Stimulated activated CD8-positive, alpha-beta memory T cell treated with anti-CD3 and anti-CD28 coated beads, Interleukin-7, amount 100 ng/mL, for 24 hours (primary cell): ENCODE data around the gene MYEOV.

ENCODE experiments used
- DNase-seq: peaks from one replicate; pipeline ENCODE4 v3.0.0-alpha.2; 2020; ENCODE audit warnings: low read depth

MYEOV gene

DNA sequence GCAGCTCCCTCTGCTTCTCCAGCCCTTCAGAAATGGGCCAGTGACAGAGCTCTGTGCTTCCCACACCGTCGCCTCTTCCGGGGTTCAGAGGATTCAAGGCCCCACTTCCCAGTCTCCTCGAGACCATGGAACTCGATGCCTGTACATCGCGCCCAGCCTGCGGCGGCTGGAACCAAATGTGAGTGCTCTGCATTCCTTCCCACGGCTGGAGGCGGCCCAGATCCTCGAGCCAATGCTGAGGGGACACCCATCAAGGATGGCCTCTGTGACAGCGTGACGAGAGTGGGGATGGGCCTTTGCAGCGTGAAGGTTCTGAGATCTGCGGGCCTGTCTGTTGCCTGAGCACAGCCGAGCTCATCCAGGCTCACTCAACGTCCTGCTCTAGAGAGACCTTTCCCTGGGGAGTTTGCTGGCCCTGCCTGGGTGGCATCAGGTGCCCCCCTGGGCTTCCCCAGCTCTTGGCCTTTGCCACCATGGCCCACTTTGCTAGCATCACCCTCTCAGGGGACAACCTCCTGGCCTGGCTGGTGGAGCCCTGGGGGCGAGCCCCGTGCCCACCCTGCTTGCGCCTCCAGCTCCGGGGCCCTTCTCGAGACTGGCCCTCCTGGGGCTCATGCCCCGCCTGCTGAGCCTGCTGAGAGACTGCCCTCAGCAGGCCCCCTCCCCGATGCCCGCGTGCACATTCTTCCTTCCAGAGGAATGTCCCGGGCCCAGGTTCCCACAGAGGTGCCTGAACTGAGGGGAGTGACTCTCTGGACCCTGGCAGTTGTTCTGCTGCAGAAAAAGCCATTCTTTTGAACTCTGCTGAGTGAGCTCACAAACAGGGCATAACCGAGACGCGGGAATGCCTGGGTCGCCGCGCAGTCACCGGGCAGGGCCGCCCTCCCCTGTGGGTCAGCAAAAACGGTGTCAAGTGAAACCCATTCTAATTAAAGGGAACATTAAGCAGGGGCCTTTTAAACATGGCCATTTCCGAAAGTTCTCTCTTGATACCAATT lies 7.3 kb upstream of the MYEOV start:
- no peak for DNase-seq

DNA sequence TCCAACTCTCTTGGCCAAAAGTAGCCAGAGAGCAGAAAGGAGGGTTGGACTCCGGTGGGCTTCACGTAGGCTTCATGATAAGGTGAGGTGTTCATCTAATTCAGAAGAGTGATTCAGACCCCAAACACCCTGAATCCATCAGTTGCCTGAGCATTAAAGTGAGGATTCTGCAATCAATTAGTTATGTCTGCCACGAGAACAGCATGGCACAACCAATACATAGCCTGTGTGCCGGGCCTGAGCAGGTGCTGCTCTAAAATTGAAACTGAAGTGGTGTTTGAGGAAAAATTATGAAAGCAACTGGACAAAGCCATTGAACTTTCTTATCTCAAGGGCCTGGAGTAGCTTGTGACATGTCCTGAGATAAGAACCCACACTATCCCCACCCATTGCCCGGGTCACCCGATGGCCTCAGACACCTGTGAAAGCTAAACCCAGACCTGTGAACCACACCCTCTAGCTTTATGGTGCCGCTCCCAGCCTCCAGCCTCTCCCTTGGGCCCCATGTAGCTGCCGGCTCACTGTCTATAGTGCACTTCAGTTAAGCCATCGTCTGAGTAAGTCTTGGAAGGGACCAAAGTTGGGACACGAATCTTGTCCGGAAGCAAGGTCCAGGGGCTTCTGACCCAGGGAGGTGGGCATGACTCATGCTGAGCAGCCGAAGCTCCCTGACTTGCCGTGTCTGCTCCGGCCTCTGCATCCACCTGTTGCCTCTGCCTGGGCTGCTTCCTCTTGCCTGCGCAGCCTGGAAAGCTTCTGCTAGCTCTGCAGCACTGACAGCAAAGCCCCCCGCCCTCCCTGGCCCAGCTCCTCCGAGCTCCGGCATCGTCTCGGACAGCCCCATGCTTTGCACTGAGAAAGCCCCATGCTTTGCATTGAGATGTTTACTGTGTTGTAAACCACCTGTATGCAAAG lies 5.7 kb upstream of the MYEOV start:
- no peak for DNase-seq

- no peak for DNase-seq
These were observed 5.1 kb upstream of the MYEOV start for GRCh38 chr11:69288883-69289242.

- no peak for DNase-seq
These were observed 3.1 kb upstream of the MYEOV start for GRCh38 chr11:69290806-69291205.

DNA sequence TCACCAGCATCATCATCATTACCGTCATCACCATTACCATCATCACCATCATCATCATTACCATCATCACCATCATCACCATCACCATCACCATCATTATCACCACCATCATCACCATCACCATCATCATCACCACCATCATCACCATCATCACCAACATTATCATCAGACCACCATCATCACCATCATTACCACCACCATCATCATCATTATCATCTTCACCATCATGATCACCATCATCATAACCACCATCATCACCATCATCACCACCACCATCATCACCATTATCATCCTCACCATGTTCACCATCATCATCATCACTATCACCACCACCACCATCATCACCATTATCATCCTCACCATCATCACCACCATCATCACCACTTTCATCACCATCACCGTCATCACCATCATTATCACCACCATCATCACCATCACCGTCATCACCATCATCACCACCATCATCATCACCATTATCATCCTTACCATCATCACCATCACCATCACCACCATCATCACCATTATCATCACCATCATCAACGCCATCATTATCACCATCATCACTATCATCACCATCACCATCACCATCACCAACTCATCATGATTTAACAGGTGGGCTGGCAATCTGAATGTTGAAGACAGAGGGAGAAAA lies 2.4 kb upstream of the MYEOV start:
- DNase-seq: no peak

DNA sequence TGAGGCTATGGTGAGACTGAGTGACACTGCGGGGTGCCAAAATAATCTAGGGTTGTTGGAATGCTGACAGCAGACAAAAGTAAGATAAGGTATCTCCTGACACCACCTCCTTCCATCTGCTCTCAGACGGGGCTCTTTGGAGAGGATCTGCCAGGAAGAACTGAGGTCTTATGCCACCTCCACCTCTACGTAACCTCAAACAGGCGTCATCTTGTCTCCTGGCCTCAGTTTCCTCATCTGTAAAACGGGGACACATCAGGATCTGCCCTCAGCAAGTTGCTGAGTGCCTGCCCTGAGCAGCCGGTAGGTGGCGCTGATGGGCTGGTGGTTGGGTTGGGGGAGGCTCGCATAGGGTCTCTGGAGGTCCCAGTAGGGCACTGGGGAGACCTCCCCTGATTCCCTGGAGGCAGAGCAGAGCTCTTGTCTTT lies 1.7 kb upstream of the MYEOV start:
- DNase-seq: peak; percentile 23

DNA sequence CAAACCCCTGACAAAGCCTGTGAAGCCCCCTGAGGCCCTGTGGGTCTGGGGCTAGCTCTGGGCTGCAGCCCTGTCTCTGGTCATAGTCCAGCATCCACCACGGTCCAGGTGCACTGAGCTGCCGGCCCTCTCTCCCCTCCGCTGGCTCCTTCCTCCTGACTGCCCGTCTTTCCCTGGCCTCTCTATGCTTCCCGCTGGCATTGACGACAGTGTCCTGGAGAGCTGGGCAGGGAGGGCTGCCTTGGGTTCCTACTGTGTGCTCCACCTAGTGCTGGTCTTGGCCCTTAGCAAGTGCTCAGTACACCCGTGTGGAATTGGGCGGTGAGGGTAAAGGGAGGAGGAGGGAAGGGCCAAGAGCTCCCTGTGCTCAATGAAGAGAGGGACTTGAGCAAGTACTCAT lies 868 bp upstream of the MYEOV start:
- no peak for DNase-seq

GRCh38 chr11:69294571-69295078 lies 670 bp downstream of the MYEOV start:
- DNase-seq: no peak

- no peak for DNase-seq
These were observed 1.4 kb downstream of the MYEOV start for GRCh38 chr11:69295079-69295994.

DNA sequence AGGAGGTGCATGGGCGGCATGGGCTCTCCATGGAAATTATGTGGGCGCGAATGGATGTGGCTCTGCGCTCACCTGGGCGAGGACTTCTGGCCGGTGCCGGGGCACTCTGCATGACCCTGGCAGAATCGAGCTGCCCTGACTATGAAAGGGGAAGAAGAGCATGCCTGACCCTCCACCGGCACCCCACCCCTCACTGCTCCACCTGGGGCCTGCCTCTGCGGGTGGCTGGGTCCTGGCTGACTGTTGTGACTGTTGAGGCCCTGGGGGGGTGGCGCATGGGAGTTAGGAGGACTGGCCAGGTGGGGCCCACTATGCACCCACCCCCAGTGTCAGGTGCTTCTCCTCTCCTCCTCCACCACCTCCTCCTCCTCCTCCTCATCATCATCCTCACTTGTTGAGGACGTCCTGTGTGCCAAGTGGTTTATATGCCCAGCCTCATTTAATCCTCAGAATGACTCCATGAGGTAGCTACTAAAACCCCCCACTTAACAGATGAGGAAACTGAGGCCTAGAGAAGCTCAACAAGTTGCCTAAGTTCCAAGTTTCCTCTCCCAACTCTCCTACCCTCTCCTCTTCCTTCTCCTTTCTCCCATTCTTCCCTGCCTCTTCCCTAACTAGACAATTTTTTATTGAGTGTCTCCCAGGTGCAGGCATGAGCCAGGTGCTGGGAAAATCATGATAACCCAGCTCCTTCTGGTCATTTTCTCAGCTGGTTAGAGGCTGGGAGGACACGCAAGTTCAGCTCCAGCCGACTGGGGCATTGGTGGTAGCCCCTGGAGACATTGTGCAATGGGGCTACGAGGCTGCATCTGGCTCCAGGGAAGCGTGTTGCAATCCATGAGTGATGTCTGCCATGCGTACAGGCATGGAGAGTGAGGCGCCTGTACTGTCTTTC lies 2.3 kb downstream of the MYEOV start:
- no peak for DNase-seq

DNA sequence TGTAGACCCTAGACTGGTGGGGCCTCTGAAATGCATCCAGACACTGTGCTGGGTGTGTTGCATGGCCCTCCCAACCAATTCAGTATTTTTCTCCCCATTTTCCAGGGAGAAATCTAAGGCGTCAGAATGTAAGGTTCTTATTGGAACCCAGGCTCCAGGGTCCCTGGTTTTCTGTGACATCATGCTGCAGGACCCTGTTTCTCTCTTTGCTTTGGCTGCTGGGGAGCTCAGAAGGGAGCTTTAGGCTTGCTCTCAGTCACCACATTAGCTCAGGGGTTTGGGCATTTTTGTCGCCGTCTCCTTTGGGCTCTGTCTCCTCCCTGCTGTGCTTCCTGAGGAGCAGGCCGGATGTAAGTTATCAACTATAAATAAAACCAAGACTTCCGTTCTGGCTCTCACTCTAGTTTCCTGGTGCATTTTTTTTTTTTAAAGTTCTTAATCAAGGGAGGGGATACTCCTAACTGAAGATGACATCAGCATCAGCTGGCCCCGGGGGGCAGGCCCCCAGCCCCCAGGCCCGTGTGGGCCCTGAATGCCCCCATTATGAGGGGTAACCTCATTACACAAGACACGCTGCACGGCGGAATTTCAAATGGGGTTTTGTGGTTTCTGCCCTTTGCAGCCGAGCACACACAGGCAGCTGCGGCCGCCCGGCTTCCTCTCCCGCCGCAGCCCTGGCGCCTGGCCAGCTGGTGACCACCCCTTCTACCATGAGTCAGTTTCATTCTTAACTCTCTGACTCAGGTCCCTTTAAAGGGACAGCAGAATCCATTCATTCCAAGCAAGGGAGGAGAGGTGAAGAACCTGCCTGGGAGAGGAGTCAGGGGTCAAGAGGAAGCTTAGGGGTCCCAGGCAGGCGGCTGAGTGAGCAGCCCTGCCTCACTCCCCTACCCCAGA lies 3.2 kb downstream of the MYEOV start:
- DNase-seq: peak; percentile 77

GRCh38 chr11:69297787-69298266 lies 3.9 kb downstream of the MYEOV start:
- DNase-seq: no peak

DNA sequence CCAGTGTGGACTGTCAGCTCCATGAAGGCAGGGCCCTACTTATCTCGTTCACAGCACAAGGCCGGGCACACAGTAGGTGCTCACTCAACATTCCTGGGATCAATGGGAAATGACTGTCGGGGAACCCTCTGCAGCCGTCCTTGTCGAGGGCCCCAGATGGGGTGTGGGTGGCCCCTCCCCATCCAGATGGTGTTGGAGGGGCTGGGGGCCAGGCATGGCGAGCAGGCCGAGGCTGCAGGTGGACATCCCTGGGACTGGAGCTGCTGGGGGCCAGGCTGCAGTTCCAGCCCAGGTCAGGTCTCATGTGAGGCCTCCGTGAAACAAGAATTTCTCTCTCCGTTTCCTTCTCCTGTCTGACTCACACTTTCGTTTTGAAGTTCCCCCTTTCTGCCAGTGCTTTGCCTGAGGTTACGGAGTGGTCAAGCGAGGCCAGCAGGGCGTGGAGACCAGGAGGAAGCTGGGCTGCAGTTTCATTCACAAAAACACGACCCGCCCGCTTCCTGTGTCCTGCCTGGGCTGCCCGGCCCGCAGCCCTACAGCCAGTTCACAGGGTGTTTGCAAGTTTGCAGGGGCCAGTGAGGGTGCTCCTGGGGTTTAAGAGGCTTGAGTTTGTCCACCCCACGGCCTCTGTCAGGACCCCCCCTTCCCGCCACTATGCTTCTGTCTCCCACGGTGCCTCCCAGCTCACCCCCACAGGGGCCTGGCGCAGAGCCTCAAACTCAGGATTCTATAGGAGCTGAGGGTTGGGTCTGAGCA lies 4.5 kb downstream of the MYEOV start:
- DNase-seq: no peak

GRCh38 chr11:69299023-69299461 lies 5.1 kb downstream of the MYEOV start:
- DNase-seq: no peak

DNA sequence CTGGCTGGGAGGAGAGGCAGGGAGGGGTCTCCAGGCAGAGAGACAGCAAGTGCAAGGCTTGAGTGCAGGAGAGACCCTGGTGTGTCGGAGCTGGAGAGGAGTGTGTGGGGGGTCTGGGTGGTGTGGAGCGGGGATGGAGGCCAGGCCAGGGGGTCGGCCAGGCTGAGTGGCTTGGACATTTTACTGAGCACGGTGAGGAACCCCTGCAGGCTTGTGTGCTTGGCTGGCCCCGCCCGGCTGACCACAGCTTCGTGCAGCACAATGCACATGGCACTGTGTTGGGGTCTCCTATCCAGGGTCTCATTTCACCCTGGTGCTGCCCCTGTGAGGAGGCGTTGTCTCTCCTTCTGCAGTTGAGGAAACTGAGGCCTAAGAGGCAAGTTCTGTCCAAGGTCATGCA lies 5.6 kb downstream of the MYEOV start:
- DNase-seq: no peak

- no peak for DNase-seq
These were observed 6.4 kb downstream of the MYEOV start for GRCh38 chr11:69300120-69301060.

GRCh38 chr11:69301081-69301454 lies 7.1 kb downstream of the MYEOV start:
- no peak for DNase-seq
